Chondrocyte (in vitro differentiated cells): ENCODE measurements around the gene IER5. TPM values are rescaled to one million over a fixed set of nuclear protein-coding genes. Genes with fewer than 3 reads are reported as not detected.
"Not testable (repeated sequence)": the region's sequence is repeated elsewhere in the genome, so short reads cannot be mapped to it uniquely, and the experiment has no call there.

Source experiments
- DNase-seq: peaks from one replicate; pipeline ENCODE4 v3.0.0; 2021; ENCODE audit warnings: mixed read lengths, low spot score
- H3K27ac Mint-ChIP-seq: one replicate; pipeline ENCODE4 v1.8.0; 2021; ENCODE audit warnings: mild to moderate bottlenecking, moderate library complexity, mixed read lengths; ENCODE audit not compliant: unreplicated experiment
- H3K27me3 Mint-ChIP-seq: 2 replicates; pipeline ENCODE4 v1.8.0; 2021; ENCODE audit warnings: low read depth, mixed read lengths
- H3K36me3 Mint-ChIP-seq: 2 replicates; pipeline ENCODE4 v1.8.0; 2021; ENCODE audit warnings: low read depth, mixed read lengths
- H3K4me1 Mint-ChIP-seq: 2 replicates; pipeline ENCODE4 v1.8.0; 2021; ENCODE audit warnings: low read depth, mild to moderate bottlenecking, mixed read lengths
- H3K4me3 Mint-ChIP-seq: one replicate; pipeline ENCODE4 v1.8.0; 2021; ENCODE audit warnings: mild to moderate bottlenecking, moderate library complexity, mixed read lengths; ENCODE audit not compliant: unreplicated experiment
- H3K9me3 Mint-ChIP-seq: 2 replicates; pipeline ENCODE4 v1.8.0; 2021; ENCODE audit warnings: low read depth, mixed read lengths
- long read RNA-seq: library from polyadenylated mRNA; stranded (forward); transcript quantifications from one replicate; pipeline ENCODE4 v2.0.0, GENCODE V29; 2021
- total RNA-seq: library from RNA; stranded (reverse); gene quantifications from 3 replicates; pipeline ENCODE4 v1.2.1, GENCODE V29; 2021
- TF ChIP-seq, protein P1 (sequence below): fragments of 200-600 bp; sonication (generic); IDR thresholded peaks from 2 replicates; pipeline ENCODE4 v1.5.0; 2021; ENCODE audit warnings: antibody characterized with exemption, mild to moderate bottlenecking, moderate library complexity

The IER5 gene
- 15.6 to 23.6 TPM (median 16.6 TPM) in 3 replicates for total RNA-seq
- long read RNA-seq, full-length matches to known transcripts: 25 of 25 reads
- long read RNA-seq, partial matches to known transcripts: 0 of 25 reads
- long read RNA-seq, other reads (novel, unspliced or antisense): 0 of 25 reads

DNA sequence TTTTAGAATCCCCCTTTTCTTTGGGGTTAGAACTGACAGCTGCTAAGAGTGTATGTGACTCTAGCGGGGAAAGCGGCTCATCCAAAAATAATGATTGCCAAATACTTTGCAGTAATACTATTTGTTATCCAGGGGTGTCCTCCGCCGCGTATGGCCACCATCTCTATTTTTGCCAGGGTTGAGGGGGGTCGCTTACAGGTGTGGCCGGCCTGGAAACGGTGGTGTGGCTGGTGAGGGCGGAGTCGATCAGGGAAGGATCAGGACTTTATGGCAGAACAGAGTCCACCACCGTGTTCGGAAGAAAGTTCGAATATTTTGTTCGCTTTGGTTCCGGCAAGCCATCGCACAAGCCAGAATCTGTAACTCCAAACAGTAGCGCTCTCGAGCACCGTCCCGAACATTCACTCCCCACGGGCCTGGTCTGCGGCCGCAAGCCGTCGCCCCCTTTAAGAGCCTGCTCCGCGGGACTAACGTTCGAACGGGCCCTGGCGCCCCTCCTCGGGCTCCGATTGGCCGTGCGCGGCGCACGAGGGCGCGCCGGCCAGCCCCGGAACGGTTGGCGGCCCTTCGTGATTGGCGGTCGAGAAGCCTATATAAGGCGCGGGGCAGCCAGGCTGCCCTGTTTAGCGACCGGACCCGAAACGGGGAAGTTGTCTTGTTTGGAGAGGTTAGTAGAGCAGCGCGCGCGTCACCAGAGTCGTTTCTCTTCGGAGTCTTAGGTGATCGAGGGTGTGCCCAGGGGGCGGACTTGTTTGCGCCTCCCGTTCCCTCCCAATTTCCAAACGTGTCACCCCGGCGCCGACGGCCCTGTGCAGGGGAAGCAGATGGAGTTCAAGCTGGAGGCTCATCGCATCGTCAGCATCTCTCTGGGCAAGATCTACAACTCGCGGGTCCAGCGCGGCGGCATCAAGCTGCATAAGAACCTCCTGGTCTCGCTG is at the start of gene IER5:
Gene IER5 (plus strand): TSS at position 622 of the 938 bp plus-strand sequence. CDS start 203 bp downstream, at position 825.
- H3K4me3 Mint-ChIP-seq: peak within 1 kb of the TSS; percentile 96
- TF ChIP-seq, protein P1, sequence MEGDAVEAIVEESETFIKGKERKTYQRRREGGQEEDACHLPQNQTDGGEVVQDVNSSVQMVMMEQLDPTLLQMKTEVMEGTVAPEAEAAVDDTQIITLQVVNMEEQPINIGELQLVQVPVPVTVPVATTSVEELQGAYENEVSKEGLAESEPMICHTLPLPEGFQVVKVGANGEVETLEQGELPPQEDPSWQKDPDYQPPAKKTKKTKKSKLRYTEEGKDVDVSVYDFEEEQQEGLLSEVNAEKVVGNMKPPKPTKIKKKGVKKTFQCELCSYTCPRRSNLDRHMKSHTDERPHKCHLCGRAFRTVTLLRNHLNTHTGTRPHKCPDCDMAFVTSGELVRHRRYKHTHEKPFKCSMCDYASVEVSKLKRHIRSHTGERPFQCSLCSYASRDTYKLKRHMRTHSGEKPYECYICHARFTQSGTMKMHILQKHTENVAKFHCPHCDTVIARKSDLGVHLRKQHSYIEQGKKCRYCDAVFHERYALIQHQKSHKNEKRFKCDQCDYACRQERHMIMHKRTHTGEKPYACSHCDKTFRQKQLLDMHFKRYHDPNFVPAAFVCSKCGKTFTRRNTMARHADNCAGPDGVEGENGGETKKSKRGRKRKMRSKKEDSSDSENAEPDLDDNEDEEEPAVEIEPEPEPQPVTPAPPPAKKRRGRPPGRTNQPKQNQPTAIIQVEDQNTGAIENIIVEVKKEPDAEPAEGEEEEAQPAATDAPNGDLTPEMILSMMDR: no peak
- no peaks in the 10 kb centered on the region for H3K27me3 Mint-ChIP-seq
- H3K36me3 Mint-ChIP-seq: peaks cover 10% of the 10 kb centered on the region
- DNase-seq: peak; percentile 96
- H3K27ac Mint-ChIP-seq: peak within 1 kb of the TSS; percentile 96
- H3K9me3 Mint-ChIP-seq: no peaks in the 10 kb centered on the region
- peaks cover 43% of the 10 kb centered on the region for H3K4me1 Mint-ChIP-seq

DNA sequence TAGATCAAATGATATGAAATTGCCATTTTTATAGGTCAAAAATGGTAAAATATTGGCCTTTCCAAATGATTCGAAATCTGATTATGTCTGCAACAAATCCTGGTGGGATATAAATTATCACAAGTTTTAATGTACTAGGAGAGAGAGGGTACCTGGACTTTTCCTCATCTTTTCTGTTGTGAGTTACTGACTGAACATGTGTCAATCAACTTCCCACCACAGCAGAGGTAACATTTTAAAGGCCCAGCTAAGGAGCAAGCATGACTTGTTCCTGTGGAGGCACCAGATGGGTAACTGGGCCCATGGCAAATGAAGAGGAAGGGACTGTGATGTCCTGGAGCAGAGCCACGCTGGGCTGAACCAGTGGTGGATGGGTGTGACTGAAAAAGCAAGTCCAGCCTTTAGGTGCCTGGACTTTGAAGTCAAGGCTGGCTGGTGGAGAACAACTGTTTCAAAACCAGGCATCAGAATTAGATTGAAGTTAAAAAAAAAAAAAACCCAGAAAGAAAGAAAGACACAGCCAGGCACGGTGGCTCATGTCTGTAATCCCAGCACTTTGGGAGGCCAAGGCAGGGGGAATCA is 48.1 kb upstream of the IER5 start:
- H3K9me3 Mint-ChIP-seq: no peaks in the 10 kb centered on the region
- H3K4me3 Mint-ChIP-seq: no peak overlapping the region
- H3K27me3 Mint-ChIP-seq: no peaks in the 10 kb centered on the region
- TF ChIP-seq, protein P1: no peak
- DNase-seq: no peak
- H3K36me3 Mint-ChIP-seq: no peaks in the 10 kb centered on the region
- H3K27ac Mint-ChIP-seq: peak overlapping the region; percentile 77
- peaks cover 17% of the 10 kb centered on the region for H3K4me1 Mint-ChIP-seq

DNA sequence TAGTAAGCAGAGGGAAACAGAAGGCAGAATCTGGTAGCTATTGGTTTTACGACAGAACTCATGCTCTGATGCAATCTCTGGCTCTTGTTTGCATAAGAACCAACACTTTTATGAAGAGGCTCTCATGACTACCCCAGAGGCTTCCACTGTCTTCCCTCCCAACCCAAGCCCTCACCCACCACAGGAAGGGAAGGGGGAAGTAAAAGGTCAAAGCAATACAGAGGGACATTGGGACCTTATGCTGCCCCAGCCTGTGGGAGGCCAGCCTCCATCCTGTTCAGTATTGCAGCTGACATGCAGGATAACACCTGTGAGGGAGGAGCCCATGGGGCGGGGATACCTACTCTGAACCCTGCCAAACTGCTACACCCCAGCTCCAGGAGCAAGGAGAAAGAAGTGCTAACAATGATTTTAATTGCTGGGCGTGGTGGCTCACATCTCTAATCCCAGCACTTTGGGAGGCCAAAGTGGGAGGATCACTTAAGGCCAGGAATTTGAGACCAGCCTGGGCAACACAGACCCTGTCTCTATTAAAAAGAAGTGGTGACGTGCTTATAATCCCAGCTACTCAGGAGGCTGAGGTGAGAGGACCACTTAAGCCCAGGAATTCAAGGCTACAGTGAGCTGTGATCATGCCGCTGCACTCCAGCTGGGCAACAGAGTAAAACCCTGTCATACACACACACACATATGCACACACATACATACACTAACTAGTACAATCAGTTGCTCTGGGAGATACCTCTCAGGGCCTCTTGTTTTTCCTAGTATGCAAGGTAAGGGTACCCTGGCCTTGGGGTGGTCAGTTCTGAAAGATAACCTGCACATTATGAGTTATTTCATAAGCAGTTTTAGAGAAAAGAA is 45.2 kb upstream of the IER5 start:
- Mint-ChIP-seq H3K27me3 (no peaks in the 10 kb centered on the region), H3K4me1 (peaks cover 17% of the 10 kb centered on the region), H3K27ac (no peak overlapping the region), H3K36me3 (no peaks in the 10 kb centered on the region), H3K4me3 (no peak overlapping the region), H3K9me3 (no peaks in the 10 kb centered on the region)
- DNase-seq: no peak
- TF ChIP-seq, protein P1: no peak

DNA sequence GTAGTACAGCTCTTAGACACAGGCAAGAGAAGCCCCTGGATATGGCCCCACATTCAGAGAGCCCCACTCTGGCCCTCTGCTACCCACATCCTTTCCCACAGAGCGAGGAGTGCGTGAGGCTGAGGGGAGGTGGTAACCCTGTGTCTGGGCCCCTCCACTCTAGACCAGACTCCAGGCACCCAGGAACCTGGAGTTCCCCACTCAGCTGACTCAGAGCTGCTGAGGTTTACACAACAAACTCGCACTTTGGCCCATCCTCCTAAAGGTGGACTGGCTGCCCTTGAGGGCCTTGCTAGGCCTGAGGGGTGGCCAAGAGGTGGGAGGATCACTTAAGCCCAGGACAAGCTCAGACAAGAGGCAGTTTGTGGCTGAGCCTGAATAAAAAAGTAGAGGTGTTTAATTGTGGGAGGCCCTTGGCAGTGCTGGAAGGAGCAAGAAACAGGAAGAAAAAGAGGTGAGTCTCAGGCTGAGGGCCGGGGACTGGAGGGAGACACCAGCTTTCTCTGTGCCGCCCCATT is 44.0 kb upstream of the IER5 start:
- no peak overlapping the region for H3K4me3 Mint-ChIP-seq
- H3K4me1 Mint-ChIP-seq: peaks cover 17% of the 10 kb centered on the region
- no peaks in the 10 kb centered on the region for H3K9me3 Mint-ChIP-seq
- DNase-seq: no peak
- no peaks in the 10 kb centered on the region for H3K27me3 Mint-ChIP-seq
- TF ChIP-seq, protein P1: no peak
- H3K27ac Mint-ChIP-seq: no peak overlapping the region
- H3K36me3 Mint-ChIP-seq: no peaks in the 10 kb centered on the region

DNA sequence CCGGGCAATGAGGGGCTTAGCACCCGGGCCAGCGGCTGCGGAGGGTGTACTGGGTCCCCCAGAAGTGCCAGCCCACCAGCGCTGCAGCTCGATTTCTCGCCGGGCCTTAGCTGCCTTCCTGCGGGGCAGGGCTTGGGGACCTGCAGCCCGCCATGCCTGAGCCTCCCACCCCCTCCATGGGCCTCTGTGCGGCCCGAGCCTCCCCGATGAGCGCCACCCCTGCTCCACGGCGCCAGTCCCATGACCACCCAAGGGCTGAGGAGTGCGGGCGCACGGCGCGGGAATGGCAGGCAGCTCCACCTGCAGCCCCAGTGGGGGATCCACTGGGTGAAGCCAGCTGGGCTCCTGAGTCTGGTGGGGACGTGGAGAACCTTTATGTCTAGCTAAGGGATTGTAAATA is 42.6 kb upstream of the IER5 start:
- not testable (repeated sequence) for H3K9me3 Mint-ChIP-seq, H3K27me3 Mint-ChIP-seq, H3K27ac Mint-ChIP-seq, H3K4me3 Mint-ChIP-seq, H3K36me3 Mint-ChIP-seq, DNase-seq
- H3K4me1 Mint-ChIP-seq: peaks cover 11% of the 10 kb centered on the region
